Upper lobe of right lung (tissue), 1 donor: ENCODE data around the gene PLEKHA7. TPM values are rescaled to one million over a fixed set of nuclear protein-coding genes. Genes with fewer than 3 reads are reported as not detected.
A peak's percentile ranks its signal among the peaks of the same experiment; 100 is the strongest.

Source experiments
- ATAC-seq: fragments of 200-7000 bp; cut with Tn5 transposase; one replicate; pipeline ENCODE4 v1.9.1; 2020; ENCODE audit warnings: mild to moderate bottlenecking, moderate library complexity
- DNase-seq: peaks from one replicate; pipeline ENCODE4 v3.0.0-alpha.2; 2020
- H3K27ac ChIP-seq: fragments of 200-600 bp; one replicate; pipeline ENCODE4 v1.8.0; 2022
- H3K27me3 ChIP-seq: fragments of 200-600 bp; one replicate; pipeline ENCODE4 v1.8.0; 2022; ENCODE audit warnings: mild to moderate bottlenecking
- H3K36me3 ChIP-seq: fragments of 200-600 bp; one replicate; pipeline ENCODE4 v1.8.0; 2022
- H3K4me1 ChIP-seq: fragments of 200-600 bp; one replicate; pipeline ENCODE4 v1.8.0; 2022
- H3K4me3 ChIP-seq: fragments of 200-600 bp; one replicate; pipeline ENCODE4 v1.8.0; 2022; ENCODE audit warnings: mild to moderate bottlenecking
- H3K9me3 ChIP-seq: fragments of 200-600 bp; one replicate; pipeline ENCODE4 v1.8.0; 2022
- CTCF ChIP-seq: fragments of 200-600 bp; IDR thresholded peaks from one replicate; pipeline ENCODE4 v1.8.0; 2022; ENCODE audit warnings: antibody characterized with exemption
- intact Hi-C: fragments of 100-400 bp; cut with DNase I; formaldehyde crosslinking; loops from one replicate; pipeline ENCODE4 v1.11.0; 2022
- total RNA-seq: library from RNA; stranded (reverse); fragmentation: NEBNext Ultra II Directional; extraction: Animal tissue kit (Norgen Biotek cat#: 25700); gene quantifications from one replicate; pipeline ENCODE4 v1.2.1, GENCODE V29; 2021
- donor health status: DM: no; HTN: yes; CAD: no; lungs with severe emphysema.

Gene PLEKHA7
- total RNA-seq, 1 donor from 2014 or later = 43.6 TPM

DNA sequence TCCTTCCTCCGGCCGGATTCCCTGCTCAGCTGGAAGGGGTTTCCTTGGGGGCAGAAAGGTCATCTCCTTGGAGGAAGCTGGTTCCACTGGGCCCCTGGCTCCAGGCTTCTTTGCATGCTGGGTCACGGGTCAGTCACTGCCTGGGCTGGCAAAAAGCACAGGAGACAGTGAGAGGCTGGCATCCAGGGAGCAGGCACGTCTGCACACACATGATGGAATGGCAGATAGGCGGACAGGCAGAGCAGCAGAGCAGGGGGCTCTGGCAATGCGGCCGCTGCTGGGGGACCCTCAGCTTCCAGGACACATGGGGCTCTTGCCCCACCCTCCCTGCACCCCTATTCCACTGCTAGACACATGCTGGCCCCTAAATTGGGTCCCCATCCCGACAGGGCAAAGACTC is 235.3 kb downstream of the PLEKHA7 start:
- no peak overlapping the region for H3K4me3 ChIP-seq
- H3K9me3 ChIP-seq = no peaks in the 10 kb centered on the region
- ATAC-seq (no peak), DNase-seq (peak; percentile 40)
- intact Hi-C loops = no loop called here
- TF ChIP-seq CTCF = no peak
- no peaks in the 10 kb centered on the region for H3K4me1 ChIP-seq
- H3K36me3 ChIP-seq = no peaks in the 10 kb centered on the region
- no peak overlapping the region for H3K27ac ChIP-seq
- no peaks in the 10 kb centered on the region for H3K27me3 ChIP-seq

GRCh38 chr11:16778286-16778685 is 235.9 kb downstream of the PLEKHA7 start:
- ATAC-seq (no peak), DNase-seq (peak; percentile 15)
- TF ChIP-seq CTCF = no peak
- Histone ChIP-seq H3K27me3 (no peaks in the 10 kb centered on the region), H3K27ac (no peak overlapping the region), H3K36me3 (no peaks in the 10 kb centered on the region), H3K9me3 (no peaks in the 10 kb centered on the region), H3K4me1 (no peaks in the 10 kb centered on the region), H3K4me3 (no peak overlapping the region)
- intact Hi-C loops = no loop called here

- Histone ChIP-seq H3K4me3 (no peak overlapping the region), H3K27ac (no peak overlapping the region), H3K36me3 (no peaks in the 10 kb centered on the region), H3K4me1 (no peaks in the 10 kb centered on the region), H3K9me3 (no peaks in the 10 kb centered on the region), H3K27me3 (no peaks in the 10 kb centered on the region)
- ATAC-seq (no peak), DNase-seq (peak; percentile 33)
- intact Hi-C loops = no loop called here
- TF ChIP-seq CTCF = no peak
Observed at GRCh38 chr11:16777613-16777975, 236.6 kb downstream of the PLEKHA7 start.

DNA sequence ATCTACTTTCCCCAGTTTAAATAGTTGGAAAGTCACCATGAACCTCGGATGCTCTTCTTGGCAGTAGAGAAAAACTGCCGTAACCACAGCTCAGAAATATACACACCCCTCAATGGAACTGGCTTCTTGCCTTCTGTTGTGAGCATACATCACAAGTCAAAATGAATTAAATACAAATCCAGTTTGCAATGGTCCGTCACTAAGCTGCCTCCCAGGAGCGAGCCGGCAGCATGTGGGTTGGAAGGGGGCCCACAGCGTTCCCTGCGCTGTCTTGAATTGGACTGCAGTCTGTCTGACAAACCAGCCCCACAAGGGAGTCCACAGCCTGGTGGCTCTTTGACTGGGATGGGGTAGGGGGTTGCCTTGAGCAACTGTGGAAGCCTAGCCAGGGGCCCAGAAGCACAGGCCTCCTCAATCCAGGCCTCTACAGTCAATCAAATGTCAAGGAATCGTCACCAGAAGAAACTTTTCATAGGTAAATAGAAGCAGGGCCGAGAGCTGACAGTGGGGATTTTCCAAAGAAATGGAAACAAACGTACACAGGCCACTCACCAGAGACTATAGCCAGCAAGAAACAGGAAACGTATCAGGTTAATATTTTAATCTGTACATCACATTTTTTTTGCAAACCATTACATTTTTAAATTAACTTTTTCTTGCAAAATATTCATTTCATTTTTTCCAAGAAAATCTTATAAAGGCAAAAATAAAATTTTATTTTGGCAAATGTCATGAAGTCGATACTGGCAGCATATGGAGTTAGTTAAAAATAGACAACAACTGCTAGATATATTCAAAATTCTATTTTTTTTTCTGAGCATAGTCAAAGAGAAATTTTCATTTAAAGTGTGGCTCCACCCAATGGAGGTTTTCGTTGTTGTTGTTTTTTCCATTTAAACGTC is 237.3 kb downstream of the PLEKHA7 start:
- Histone ChIP-seq H3K4me3 (no peak overlapping the region), H3K27me3 (no peaks in the 10 kb centered on the region), H3K36me3 (no peaks in the 10 kb centered on the region), H3K9me3 (no peaks in the 10 kb centered on the region), H3K27ac (no peak overlapping the region), H3K4me1 (no peaks in the 10 kb centered on the region)
- no peak for TF ChIP-seq CTCF
- intact Hi-C loops = no loop called here
- peak; percentile 31 for DNase-seq
- no peak for ATAC-seq

- intact Hi-C loops = no loop called here
- no peak overlapping the region for H3K27ac ChIP-seq
- no peak for TF ChIP-seq CTCF
- no peak overlapping the region for H3K4me3 ChIP-seq
- no peaks in the 10 kb centered on the region for H3K4me1 ChIP-seq
- peak; percentile 25 for DNase-seq
- no peaks in the 10 kb centered on the region for H3K36me3 ChIP-seq
- no peak for ATAC-seq
- H3K9me3 ChIP-seq = no peaks in the 10 kb centered on the region
- H3K27me3 ChIP-seq = no peaks in the 10 kb centered on the region
Observed at GRCh38 chr11:16775614-16776283, 238.5 kb downstream of the PLEKHA7 start.
